Left lung (tissue), 10 donors: ENCODE data around the gene KMT2C. TPM values are rescaled to one million over a fixed set of nuclear protein-coding genes. Genes with fewer than 3 reads are reported as not detected.
A peak's percentile ranks its signal among the peaks of the same experiment; 100 is the strongest.

Experiments
- ATAC-seq: fragments of 200-7000 bp; cut with Tn5 transposase; one replicate; pipeline ENCODE4 v1.9.1; 2020; ENCODE audit warnings: moderate library complexity
- DNase-seq, 4 donors: peaks; one replicate each; pipeline ENCODE4 v3.0.0-alpha.2; 2013 to 2020
- H3K27ac ChIP-seq, 2 donors: fragments of 200-600 bp; sonication (generic) in 1 of 2; one replicate each; pipeline versions ENCODE4 v1.5.0 to v1.8.0; 2020 to 2021
- H3K27me3 ChIP-seq, 2 donors: fragments of 200-600 bp; sonication (generic) in 1 of 2; one replicate each; pipeline versions ENCODE4 v1.5.0 to v1.8.0; 2020 to 2021
- H3K36me3 ChIP-seq, 2 donors: fragments of 200-600 bp; sonication (generic) in 1 of 2; one replicate each; pipeline versions ENCODE4 v1.5.0 to v1.8.0; 2020 to 2021
- H3K4me1 ChIP-seq, 2 donors: fragments of 200-600 bp; one replicate each; pipeline ENCODE4 v1.8.0; 2021
- H3K4me3 ChIP-seq, 2 donors: fragments of 200-600 bp; sonication (generic) in 1 of 2; one replicate each; pipeline versions ENCODE4 v1.5.0 to v1.8.0; 2020 to 2021; ENCODE audit warnings: mild to moderate bottlenecking in 1 of 2
- H3K9me3 ChIP-seq, 2 donors: fragments of 200-600 bp; sonication (generic) in 1 of 2; one replicate each; pipeline versions ENCODE4 v1.5.0 to v1.8.0; 2020 to 2021
- intact Hi-C, 2 donors: fragments of 100-400 bp; cut with DNase I; formaldehyde crosslinking; loops; one replicate each; pipeline versions ENCODE4 v1.11.2 to v1.14.2; 2022
- polyA plus RNA-seq, 6 donors: library from polyadenylated mRNA; unstranded; fragments of 120-200 nt; gene quantifications; one replicate each; pipeline ENCODE4 v1.2.1, GENCODE V29; 2013; ENCODE audit not compliant: insufficient read length in 6 of 6
- total RNA-seq, 2 donors: library from RNA; stranded (reverse); fragmentation: NEBNext Ultra II Directional; extraction: Animal tissue kit (Norgen Biotek cat#: 25700); gene quantifications; one replicate each; pipeline ENCODE4 v1.2.1, GENCODE V29; 2021
- TF ChIP-seq, protein P1 (sequence below), 2 donors: fragments of 200-600 bp; sonication (generic) in 1 of 2; IDR thresholded peaks; one replicate each; pipeline versions ENCODE4 v1.5.0 to v1.8.0; 2021; ENCODE audit warnings: antibody characterized with exemption in 2 of 2
- donor health status: DM: no; HTN: yes; CAD: no.
- donor health status: DM: no; HTN: no; CAD: no.

KMT2C gene
- total and polyA plus RNA-seq, 8 donors = 36.4 to 91.4 (median 42.1) TPM

DNA sequence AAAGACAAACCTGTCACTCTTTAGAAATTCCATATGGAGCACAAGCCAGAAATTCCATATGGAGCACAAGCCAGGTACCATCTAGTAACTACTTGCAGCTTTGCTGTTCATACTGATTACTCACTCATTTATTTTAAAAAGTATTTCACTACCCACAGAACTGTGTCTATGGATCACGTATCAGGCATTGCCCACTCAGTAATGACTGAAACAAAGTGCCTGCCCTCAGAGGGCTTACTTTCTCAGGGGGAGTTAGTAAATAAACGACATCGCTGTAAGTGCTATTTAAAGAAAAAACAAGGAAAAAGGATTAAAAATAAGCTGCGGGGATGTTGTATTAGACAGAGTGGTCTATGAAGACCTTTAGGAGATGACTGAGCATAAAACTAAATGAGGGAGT, 239.4 kb downstream of the KMT2C start:
- H3K9me3 ChIP-seq = no peaks in the 10 kb centered on the region
- intact Hi-C loops = no loop called here
- TF ChIP-seq, protein P1, sequence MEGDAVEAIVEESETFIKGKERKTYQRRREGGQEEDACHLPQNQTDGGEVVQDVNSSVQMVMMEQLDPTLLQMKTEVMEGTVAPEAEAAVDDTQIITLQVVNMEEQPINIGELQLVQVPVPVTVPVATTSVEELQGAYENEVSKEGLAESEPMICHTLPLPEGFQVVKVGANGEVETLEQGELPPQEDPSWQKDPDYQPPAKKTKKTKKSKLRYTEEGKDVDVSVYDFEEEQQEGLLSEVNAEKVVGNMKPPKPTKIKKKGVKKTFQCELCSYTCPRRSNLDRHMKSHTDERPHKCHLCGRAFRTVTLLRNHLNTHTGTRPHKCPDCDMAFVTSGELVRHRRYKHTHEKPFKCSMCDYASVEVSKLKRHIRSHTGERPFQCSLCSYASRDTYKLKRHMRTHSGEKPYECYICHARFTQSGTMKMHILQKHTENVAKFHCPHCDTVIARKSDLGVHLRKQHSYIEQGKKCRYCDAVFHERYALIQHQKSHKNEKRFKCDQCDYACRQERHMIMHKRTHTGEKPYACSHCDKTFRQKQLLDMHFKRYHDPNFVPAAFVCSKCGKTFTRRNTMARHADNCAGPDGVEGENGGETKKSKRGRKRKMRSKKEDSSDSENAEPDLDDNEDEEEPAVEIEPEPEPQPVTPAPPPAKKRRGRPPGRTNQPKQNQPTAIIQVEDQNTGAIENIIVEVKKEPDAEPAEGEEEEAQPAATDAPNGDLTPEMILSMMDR (IDR thresholded peaks at IDR 0.05) = no peak
- no peaks in the 10 kb centered on the region for H3K4me1 ChIP-seq
- no peak overlapping the region for H3K27ac ChIP-seq
- peaks cover 0 to 63% of the 10 kb centered on the region in 2 donors for H3K36me3 ChIP-seq
- no peaks in the 10 kb centered on the region for H3K27me3 ChIP-seq
- no peak overlapping the region for H3K4me3 ChIP-seq
- ATAC-seq (no peak), DNase-seq (no peak)

DNA sequence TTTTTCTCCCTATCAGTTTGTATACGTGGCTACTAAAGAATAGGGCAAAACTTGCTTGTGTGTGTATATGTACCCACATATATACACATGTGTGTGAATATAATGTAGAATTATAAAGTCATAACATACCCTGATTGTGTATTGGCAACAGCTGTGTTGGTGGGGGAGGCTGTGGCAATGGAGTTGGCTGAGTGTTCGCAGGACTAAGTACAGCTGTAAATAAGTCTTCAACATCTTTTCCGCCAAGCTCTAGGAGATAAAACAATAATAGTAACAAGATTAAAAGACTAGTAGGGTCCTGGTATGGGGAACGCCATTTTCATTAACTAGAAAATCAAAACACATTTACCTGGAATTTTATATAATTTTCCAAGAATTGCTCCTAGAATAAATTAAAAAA, 241.9 kb downstream of the KMT2C start:
- H3K9me3 ChIP-seq = no peaks in the 10 kb centered on the region
- intact Hi-C loops = no loop called here
- ATAC-seq = no peak

DNA sequence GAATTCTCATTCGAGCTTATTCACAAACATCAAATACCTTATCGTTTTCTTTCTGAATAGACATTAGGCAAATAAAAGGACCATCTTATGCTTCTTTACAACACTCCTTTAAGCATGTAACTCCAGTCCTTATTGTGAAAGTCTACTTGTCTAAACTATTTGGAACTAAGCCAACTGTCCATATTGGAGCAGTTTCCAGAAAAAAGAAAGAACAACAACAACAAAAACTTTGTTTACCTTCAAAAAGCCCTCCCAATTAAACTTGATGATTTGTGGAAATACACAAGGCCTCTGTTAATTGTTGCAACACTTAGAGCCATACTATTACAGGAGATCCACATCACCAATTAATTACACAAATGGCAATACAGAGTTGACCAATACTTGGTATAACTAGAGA, 246.7 kb downstream of the KMT2C start:
- Histone ChIP-seq H3K4me1 (no peaks in the 10 kb centered on the region), H3K9me3 (no peaks in the 10 kb centered on the region), H3K36me3 (peaks cover 9 to 89% of the 10 kb centered on the region in 2 donors), H3K27ac (no peak overlapping the region), H3K4me3 (no peak overlapping the region), H3K27me3 (no peaks in the 10 kb centered on the region)
- intact Hi-C loops = no loop called here
- peak in 2 of 4 donors; percentile 10 to 22 for DNase-seq
- no peak for ATAC-seq
- TF ChIP-seq, protein P1 (IDR thresholded peaks at IDR 0.05) = no peak

More for the DNA sequence above, 241.9 kb downstream of the KMT2C start:
- H3K27me3 ChIP-seq = no peaks in the 10 kb centered on the region
- peaks cover 0 to 80% of the 10 kb centered on the region in 2 donors for H3K36me3 ChIP-seq
- H3K4me1 ChIP-seq = no peaks in the 10 kb centered on the region
- TF ChIP-seq, protein P1 (IDR thresholded peaks at IDR 0.05) = no peak
- H3K27ac ChIP-seq = no peak overlapping the region
- peak in 2 of 4 donors; percentile 15 to 26 for DNase-seq
- no peak overlapping the region for H3K4me3 ChIP-seq

DNA sequence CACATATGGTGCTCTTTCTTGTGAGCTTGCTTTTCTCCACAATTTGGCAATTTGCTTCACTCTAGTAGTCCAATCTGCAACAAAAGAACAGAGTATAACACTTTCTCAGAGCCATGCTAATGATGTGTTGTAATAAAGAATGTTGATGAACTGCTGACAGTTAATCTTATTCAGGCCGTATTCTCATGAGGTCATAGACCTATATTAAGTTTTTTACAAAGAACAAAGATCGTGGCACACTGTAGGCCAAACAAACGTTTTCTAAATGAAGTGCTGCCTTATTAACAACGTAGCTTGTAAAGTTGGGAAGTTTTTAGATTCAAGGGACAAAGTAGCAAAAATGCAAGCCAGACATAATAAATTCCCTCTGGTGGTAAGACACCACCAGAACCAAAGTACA, 250.2 kb downstream of the KMT2C start:
- H3K4me3 ChIP-seq = no peak overlapping the region
- peaks cover 9 to 89% of the 10 kb centered on the region in 2 donors for H3K36me3 ChIP-seq
- ATAC-seq (peak; percentile 48), DNase-seq (peak in 2 of 4 donors; percentile 84)
- H3K27me3 ChIP-seq = no peaks in the 10 kb centered on the region
- H3K27ac ChIP-seq = no peak overlapping the region
- no peaks in the 10 kb centered on the region for H3K4me1 ChIP-seq
- H3K9me3 ChIP-seq = no peaks in the 10 kb centered on the region
- TF ChIP-seq, protein P1 (IDR thresholded peaks at IDR 0.05) = no peak
- intact Hi-C loops = no loop called here

DNA sequence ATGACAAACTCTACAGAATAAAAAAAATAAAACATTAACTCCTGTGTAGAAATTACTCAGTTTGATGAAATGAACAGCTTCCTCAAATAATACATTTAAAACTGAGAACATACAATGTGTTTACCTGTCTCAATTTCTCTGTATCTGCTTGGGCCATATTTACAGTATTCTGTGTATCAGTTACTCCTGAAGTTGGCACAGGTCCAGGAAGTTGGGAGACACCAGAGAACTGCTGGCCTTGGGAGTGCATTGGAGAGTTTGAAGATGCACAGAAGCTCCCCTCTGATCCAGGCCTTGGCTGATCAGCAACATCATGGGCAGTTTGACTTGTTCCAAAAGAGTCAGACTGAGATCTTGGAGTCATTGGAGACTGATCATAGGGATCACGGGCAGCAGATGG, 255.2 kb downstream of the KMT2C start:
- Histone ChIP-seq H3K9me3 (no peaks in the 10 kb centered on the region), H3K27me3 (no peaks in the 10 kb centered on the region), H3K4me1 (no peaks in the 10 kb centered on the region), H3K4me3 (no peak overlapping the region), H3K36me3 (peaks cover 0 to 100% of the 10 kb centered on the region in 2 donors), H3K27ac (no peak overlapping the region)
- DNase-seq (no peak), ATAC-seq (no peak)
- intact Hi-C loops = no loop called here
- TF ChIP-seq, protein P1 (IDR thresholded peaks at IDR 0.05) = no peak
